Brain microvascular endothelial cell (primary cell): Measurements from ENCODE around the gene IFNA21.
"Not testable (repeated sequence)": the region's sequence is repeated elsewhere in the genome, so short reads cannot be mapped to it uniquely, and the experiment has no call there.

Experiments
- DNase-seq: peaks from one replicate; pipeline ENCODE4 v3.0.0-alpha.2; 2020
- H3K27ac ChIP-seq: fragments of 250-450 bp; sonication (Bioruptor Pico); 2 replicates; pipeline ENCODE4 v1.5.1; 2020; ENCODE audit warnings: mild to moderate bottlenecking, moderate library complexity
- H3K27me3 ChIP-seq: fragments of 250-450 bp; sonication (Bioruptor Pico); replicated peaks from 2 replicates; pipeline ENCODE4 v1.5.1; 2020; ENCODE audit warnings: mild to moderate bottlenecking
- H3K36me3 ChIP-seq: fragments of 250-450 bp; sonication (Bioruptor Pico); replicated peaks from 2 replicates; pipeline ENCODE4 v1.5.1; 2020; ENCODE audit warnings: mild to moderate bottlenecking
- H3K4me3 ChIP-seq: 2 replicates; pipeline ENCODE4 v1.5.1; 2011; ENCODE audit warnings: low read depth, mild to moderate bottlenecking, control low read depth, low read length, moderate library complexity
- CTCF ChIP-seq: IDR thresholded peaks from 2 replicates; pipeline ENCODE4 v1.5.1; 2011; ENCODE audit warnings: low read depth, mild to moderate bottlenecking, moderate library complexity, low read length, control low read depth, inconsistent platforms; ENCODE audit errors: missing control alignments
- in situ Hi-C: cut with HindIII; loops from 2 replicates; pipeline ENCODE4 v1.10.0; 2017; ENCODE audit warnings: low sequenced_read_pairs, low pct_ligation_motif_present

The IFNA21 gene

GRCh38 chr9:21194867-21195776, 28.7 kb upstream of the IFNA21 start:
- H3K27me3 ChIP-seq, H3K4me3 ChIP-seq, H3K27ac ChIP-seq, H3K36me3 ChIP-seq, in situ Hi-C loops: not testable (repeated sequence)
- DNase-seq = peak; percentile 53
- TF ChIP-seq CTCF = peak; percentile 66

- H3K4me3 ChIP-seq, DNase-seq, H3K27ac ChIP-seq, H3K36me3 ChIP-seq, H3K27me3 ChIP-seq, in situ Hi-C loops: not testable (repeated sequence)
Measured at GRCh38 chr9:21187487-21187886, 21.0 kb upstream of the IFNA21 start, which contains the start of gene IFNA4. IFNA4 (minus strand) TSS chr9:21187587; CDS start chr9:21187531, 56 bp downstream.

- H3K27ac ChIP-seq, H3K4me3 ChIP-seq, H3K27me3 ChIP-seq, H3K36me3 ChIP-seq, in situ Hi-C loops: not testable (repeated sequence)
- TF ChIP-seq CTCF = peak; percentile 67
- peak; percentile 44 for DNase-seq
Measured at GRCh38 chr9:21182810-21183736, 16.6 kb upstream of the IFNA21 start.

GRCh38 chr9:21174671-21175070, 8.2 kb upstream of the IFNA21 start:
- H3K36me3 ChIP-seq = no peaks in the 10 kb centered on the region
- no peaks in the 10 kb centered on the region for H3K27me3 ChIP-seq
- in situ Hi-C loops = no loop called here
- no peak for DNase-seq
- no peak overlapping the region for H3K27ac ChIP-seq
- no peak overlapping the region for H3K4me3 ChIP-seq
- TF ChIP-seq CTCF = no peak

GRCh38 chr9:21172156-21172555, 5.7 kb upstream of the IFNA21 start:
- TF ChIP-seq CTCF = no peak
- no peaks in the 10 kb centered on the region for H3K36me3 ChIP-seq
- no peaks in the 10 kb centered on the region for H3K27me3 ChIP-seq
- in situ Hi-C loops = no loop called here
- H3K27ac ChIP-seq = no peak overlapping the region
- H3K4me3 ChIP-seq = no peak overlapping the region
- DNase-seq = no peak

- TF ChIP-seq CTCF = no peak
- Histone ChIP-seq H3K36me3 (no peaks in the 10 kb centered on the region), H3K27ac (no peak overlapping the region), H3K27me3 (no peaks in the 10 kb centered on the region), H3K4me3 (no peak overlapping the region)
- DNase-seq = no peak
- in situ Hi-C loops = no loop called here
Measured at GRCh38 chr9:21171351-21171750, 4.9 kb upstream of the IFNA21 start.
